ENCODE results near the gene ARPP21. TPM values are rescaled to one million over a fixed set of nuclear protein-coding genes. Genes with fewer than 3 reads are reported as not detected.
A peak's percentile ranks its signal among the peaks of the same experiment; 100 is the strongest.

ARPP21 gene
- total RNA-seq, 1 experiment from 2014 or later = not detected

- no peaks in the 10 kb centered on the region for H4K20me1 ChIP-seq (ENCODE audit: low read length)
- ATAC-seq = no peak
- H3F3A ChIP-seq (ENCODE audit: low read length, unreplicated experiment) = no peaks in the 10 kb centered on the region
- no peaks in the 10 kb centered on the region for H3K79me2 ChIP-seq (ENCODE audit: low read length)
- H3K9ac ChIP-seq (ENCODE audit: low read length) = no peak overlapping the region
- TF ChIP-seq EZH2 (IDR thresholded peaks at IDR 0.05; ENCODE audit: low read length, unreplicated experiment) (no peak), CTCF (conservative IDR thresholded peaks at IDR 0.05; ENCODE audit: low read depth, low read length) (no peak), EZH2phosphoT487 (IDR thresholded peaks at IDR 0.05; ENCODE audit: borderline replicate concordance, low read length) (no peak)
- no TSS peak for BruUV-seq (replicated peaks)
- no peaks in the 10 kb centered on the region for H3K9me2 ChIP-seq (replicated peaks; ENCODE audit: low read length)
- no peaks in the 10 kb centered on the region for H3K36me3 ChIP-seq (ENCODE audit: low read depth, low read length)
- no peak overlapping the region for H3K4me2 ChIP-seq (ENCODE audit: low read length)
- H3K9me3 ChIP-seq (ENCODE audit: low read length) = no peaks in the 10 kb centered on the region
- no peaks in the 10 kb centered on the region for H3K27me3 ChIP-seq (ENCODE audit: low read length)
- POLR2A ChIA-PET (ENCODE audit: unreplicated experiment) = no interaction called here
- intact Hi-C loops (cut with micrococcal nuclease) = no loop called here
- DNase-seq = no peak
- H3K27ac ChIP-seq (ENCODE audit: low read length) = no peak overlapping the region
- no peak overlapping the region for H2AFZ ChIP-seq (ENCODE audit: low read length)
- H3K4me1 ChIP-seq (ENCODE audit: insufficient read depth, low read length) = no peaks in the 10 kb centered on the region
- CTCF ChIA-PET = no interaction called here
- no peak overlapping the region for H3K4me3 ChIP-seq (ENCODE audit: low read length)
Observed at GRCh38 chr3:35690271-35690670, 50.9 kb downstream of the ARPP21 start.

GRCh38 chr3:35705904-35706303, 66.6 kb downstream of the ARPP21 start:
- TF ChIP-seq EZH2 (IDR thresholded peaks at IDR 0.05; ENCODE audit: low read length, unreplicated experiment) (no peak), EZH2phosphoT487 (IDR thresholded peaks at IDR 0.05; ENCODE audit: borderline replicate concordance, low read length) (no peak), CTCF (conservative IDR thresholded peaks at IDR 0.05; ENCODE audit: low read depth, low read length) (no peak)
- intact Hi-C loops (cut with micrococcal nuclease) = no loop called here
- CTCF ChIA-PET = no interaction called here
- H3F3A ChIP-seq (ENCODE audit: low read length, unreplicated experiment) = no peaks in the 10 kb centered on the region
- POLR2A ChIA-PET (ENCODE audit: unreplicated experiment) = no interaction called here
- no peaks in the 10 kb centered on the region for H3K9me2 ChIP-seq (replicated peaks; ENCODE audit: low read length)
- H3K4me3 ChIP-seq (ENCODE audit: low read length) = no peak overlapping the region
- H3K9ac ChIP-seq (ENCODE audit: low read length) = no peak overlapping the region
- H2AFZ ChIP-seq (ENCODE audit: low read length) = no peak overlapping the region
- no peak overlapping the region for H3K27ac ChIP-seq (ENCODE audit: low read length)
- no peak overlapping the region for H3K4me2 ChIP-seq (ENCODE audit: low read length)
- no peaks in the 10 kb centered on the region for H3K4me1 ChIP-seq (ENCODE audit: insufficient read depth, low read length)
- H3K27me3 ChIP-seq (ENCODE audit: low read length) = no peaks in the 10 kb centered on the region
- ATAC-seq (no peak), DNase-seq (no peak)
- no peaks in the 10 kb centered on the region for H4K20me1 ChIP-seq (ENCODE audit: low read length)
- no peaks in the 10 kb centered on the region for H3K9me3 ChIP-seq (ENCODE audit: low read length)
- H3K79me2 ChIP-seq (ENCODE audit: low read length) = no peaks in the 10 kb centered on the region
- H3K36me3 ChIP-seq (ENCODE audit: low read depth, low read length) = no peaks in the 10 kb centered on the region
- no TSS peak for BruUV-seq (replicated peaks)

GRCh38 chr3:35707904-35708303, 68.6 kb downstream of the ARPP21 start:
- ATAC-seq (no peak), DNase-seq (peak; percentile 11)
- Histone ChIP-seq H3K27ac (ENCODE audit: low read length) (no peak overlapping the region), H3K4me1 (ENCODE audit: insufficient read depth, low read length) (no peaks in the 10 kb centered on the region), H3K27me3 (ENCODE audit: low read length) (no peaks in the 10 kb centered on the region), H3K79me2 (ENCODE audit: low read length) (no peaks in the 10 kb centered on the region), H4K20me1 (ENCODE audit: low read length) (no peaks in the 10 kb centered on the region), H3K4me3 (ENCODE audit: low read length) (no peak overlapping the region), H3K9ac (ENCODE audit: low read length) (no peak overlapping the region), H2AFZ (ENCODE audit: low read length) (no peak overlapping the region), H3K9me3 (ENCODE audit: low read length) (no peaks in the 10 kb centered on the region), H3K9me2 (replicated peaks; ENCODE audit: low read length) (no peaks in the 10 kb centered on the region), H3K4me2 (ENCODE audit: low read length) (no peak overlapping the region), H3F3A (ENCODE audit: low read length, unreplicated experiment) (no peaks in the 10 kb centered on the region), H3K36me3 (ENCODE audit: low read depth, low read length) (no peaks in the 10 kb centered on the region)
- ChIA-PET POLR2A (ENCODE audit: unreplicated experiment) (no interaction called here), CTCF (no interaction called here)
- TF ChIP-seq CTCF (conservative IDR thresholded peaks at IDR 0.05; ENCODE audit: low read depth, low read length) = no peak
- TF ChIP-seq EZH2phosphoT487 (IDR thresholded peaks at IDR 0.05; ENCODE audit: borderline replicate concordance, low read length) = no peak
- TF ChIP-seq EZH2 (IDR thresholded peaks at IDR 0.05; ENCODE audit: low read length, unreplicated experiment) = no peak
- BruUV-seq (replicated peaks) = no TSS peak
- intact Hi-C loops (cut with micrococcal nuclease) = no loop called here
